ENCODE results near the gene CD5L. TPM values are rescaled to one million over a fixed set of nuclear protein-coding genes. Genes with fewer than 3 reads are reported as not detected.

The CD5L gene
- 0.35 TPM for total RNA-seq

DNA sequence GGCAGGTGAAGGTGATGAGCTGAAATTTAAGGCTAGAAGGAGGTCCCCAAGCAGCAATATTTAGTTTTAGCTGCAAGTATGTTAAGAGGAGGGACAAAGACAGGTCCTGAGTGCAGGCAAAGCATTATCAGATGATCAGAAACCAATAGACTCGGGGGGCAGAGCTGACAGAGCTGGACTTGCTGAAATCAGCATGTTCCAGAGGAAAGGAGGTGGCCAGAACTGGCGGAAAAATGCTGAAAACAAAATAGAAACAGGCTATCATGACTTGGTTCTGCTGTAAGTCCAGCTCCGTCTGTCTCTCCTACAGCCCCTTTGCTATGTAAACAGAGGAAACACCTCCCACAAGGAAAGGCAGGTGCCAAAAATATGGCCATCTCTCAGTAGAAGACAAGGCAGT lies at the start of gene CD5L:
TSS of gene CD5L (minus strand) at position 101 of the 400 bp plus-strand sequence. CDS start 107 bp downstream, outside the sequence.

DNA sequence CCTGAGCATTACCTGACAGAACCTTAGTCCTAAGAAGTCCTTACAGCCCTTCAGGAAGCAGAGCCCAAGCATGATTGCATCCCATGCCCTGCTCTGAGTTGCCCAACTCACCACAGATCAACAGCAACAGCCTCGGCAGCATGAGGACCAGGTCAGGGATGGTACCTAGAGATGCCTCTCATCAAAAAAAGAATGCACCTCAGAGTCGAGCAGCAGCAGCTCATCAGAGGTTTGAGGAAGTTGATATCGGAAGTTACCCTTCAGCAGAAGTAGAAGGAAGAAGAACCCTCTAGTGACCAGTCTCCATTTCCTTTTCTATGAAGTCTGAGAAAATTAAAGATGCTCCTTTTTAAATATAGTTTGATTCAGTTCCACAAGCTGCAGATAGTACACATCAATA lies 21.7 kb downstream of the CD5L start, which contains the start of gene FCRL1:
TSS of gene FCRL1 (minus strand) at position 225 of the 400 bp plus-strand sequence. CDS start at position 142, 83 bp downstream.

Small RNAs within 50 kb of the gene (small RNA-seq; reads per million reads assigned to genes)
- gene MRPS21P2 (ENCODE audit: low replicate concordance), result not detected

Other genes starting within 250 kb of the CD5L start
- not detected for gene FCRL4, start 243.7 kb downstream of the CD5L start, total RNA-seq
- 0.06 TPM for gene FCRL3, start 141.0 kb downstream of the CD5L start, total RNA-seq
- 0.18 TPM for gene FCRL2, start 64.7 kb downstream of the CD5L start, total RNA-seq
- gene FCRL1, start 21.7 kb downstream of the CD5L start, total RNA-seq, result 2.2 TPM
- 120 TPM for gene KIRREL1, start 151.8 kb upstream of the CD5L start, total RNA-seq

All from metanephros (tissue), 2 donors.